ENCODE data around the gene LRRC71. TPM values are rescaled to one million over a fixed set of nuclear protein-coding genes. Genes with fewer than 3 reads are reported as not detected.

LRRC71 gene
- total RNA-seq, 1 donor from 2014 or later: 0.32 TPM

Small RNAs within 50 kb of the gene (microRNA-seq; reads per million reads assigned to microRNA genes)
- not detected for gene MIR765 (ENCODE audit: borderline number of aligned reads)

Other genes with a start within 250 kb of the LRRC71 start
- gene NES, start 243.2 kb upstream of the LRRC71 start, total RNA-seq: 49.5 TPM
- gene CRABP2, start 215.0 kb upstream of the LRRC71 start, total RNA-seq: 6.7 TPM
- gene METTL25B, start 192.2 kb upstream of the LRRC71 start, total RNA-seq: 20.0 TPM
- gene ISG20L2, start 191.9 kb upstream of the LRRC71 start, total RNA-seq: 24.4 TPM
- gene MRPL24, start 179.5 kb upstream of the LRRC71 start, total RNA-seq: 89.6 TPM
- 154 TPM for gene HDGF, start 169.0 kb upstream of the LRRC71 start, total RNA-seq
- gene PRCC, start 153.1 kb upstream of the LRRC71 start, total RNA-seq: 64.4 TPM
- 4.7 TPM for gene SH2D2A, start 103.8 kb upstream of the LRRC71 start, total RNA-seq
- 0.10 TPM for gene INSRR, start 61.5 kb upstream of the LRRC71 start, total RNA-seq
- 1.8 TPM for gene NTRK1, start 59.8 kb upstream of the LRRC71 start, total RNA-seq
- gene PEAR1, start 26.9 kb upstream of the LRRC71 start, total RNA-seq: 17.7 TPM
- gene ARHGEF11, start 125.1 kb downstream of the LRRC71 start, total RNA-seq: 37.7 TPM
- gene ETV3L, start 179.2 kb downstream of the LRRC71 start, total RNA-seq: not detected
- gene ETV3, start 217.8 kb downstream of the LRRC71 start, total RNA-seq: 37.2 TPM

Data from mesenteric fat pad (tissue), 1 donor.